ENCODE data around the gene FBXL5. TPM values are rescaled to one million over a fixed set of nuclear protein-coding genes. Genes with fewer than 3 reads are reported as not detected.

Gene FBXL5
- total and polyA plus RNA-seq, 2 of the 13 experiments (the other 11 are each of a cell fraction or from before 2014, with no cell fraction given), result 17.4 to 45.3 TPM

DNA sequence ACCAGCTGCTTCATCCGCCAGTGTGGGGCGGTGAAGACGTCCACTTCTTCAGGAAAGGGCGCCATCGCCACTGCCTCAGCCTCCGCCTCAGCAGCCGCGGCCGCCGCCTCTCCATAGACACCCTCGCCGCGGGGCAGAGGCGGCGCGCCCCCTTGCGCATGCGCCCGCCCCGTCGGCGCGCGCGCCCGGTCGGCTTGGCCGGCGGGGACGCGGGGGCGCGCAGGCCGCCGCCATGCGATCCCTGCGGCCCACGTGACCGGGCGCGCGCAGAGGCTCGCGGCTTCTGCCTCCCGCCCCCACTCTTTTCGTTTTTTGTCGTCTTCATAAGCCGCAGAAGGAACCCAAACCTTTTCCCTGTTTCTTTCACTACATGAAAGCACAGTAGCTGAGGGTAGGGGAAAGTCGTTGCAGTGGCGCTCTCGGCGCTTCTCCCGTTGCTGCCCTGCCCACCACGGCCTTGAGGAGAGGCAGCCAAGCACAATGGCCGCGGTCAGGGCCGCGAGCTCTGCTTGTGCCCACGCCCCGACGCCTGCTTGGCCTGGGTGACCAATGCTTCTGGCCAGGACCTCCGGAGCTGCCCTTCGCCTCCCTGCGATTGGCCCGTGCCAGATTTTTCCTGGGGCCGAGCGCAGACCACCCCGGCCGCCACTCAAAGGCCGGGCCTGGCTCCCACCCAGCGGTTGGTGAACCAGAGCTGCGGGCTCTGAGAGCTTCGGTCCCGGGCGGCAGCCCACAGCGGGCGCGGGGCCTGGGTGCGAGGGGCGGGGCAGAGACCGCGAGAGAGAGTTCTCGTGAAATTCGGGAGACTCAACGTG is at the start of gene FBXL5 (continued):
- TF ChIP-seq, protein P1, sequence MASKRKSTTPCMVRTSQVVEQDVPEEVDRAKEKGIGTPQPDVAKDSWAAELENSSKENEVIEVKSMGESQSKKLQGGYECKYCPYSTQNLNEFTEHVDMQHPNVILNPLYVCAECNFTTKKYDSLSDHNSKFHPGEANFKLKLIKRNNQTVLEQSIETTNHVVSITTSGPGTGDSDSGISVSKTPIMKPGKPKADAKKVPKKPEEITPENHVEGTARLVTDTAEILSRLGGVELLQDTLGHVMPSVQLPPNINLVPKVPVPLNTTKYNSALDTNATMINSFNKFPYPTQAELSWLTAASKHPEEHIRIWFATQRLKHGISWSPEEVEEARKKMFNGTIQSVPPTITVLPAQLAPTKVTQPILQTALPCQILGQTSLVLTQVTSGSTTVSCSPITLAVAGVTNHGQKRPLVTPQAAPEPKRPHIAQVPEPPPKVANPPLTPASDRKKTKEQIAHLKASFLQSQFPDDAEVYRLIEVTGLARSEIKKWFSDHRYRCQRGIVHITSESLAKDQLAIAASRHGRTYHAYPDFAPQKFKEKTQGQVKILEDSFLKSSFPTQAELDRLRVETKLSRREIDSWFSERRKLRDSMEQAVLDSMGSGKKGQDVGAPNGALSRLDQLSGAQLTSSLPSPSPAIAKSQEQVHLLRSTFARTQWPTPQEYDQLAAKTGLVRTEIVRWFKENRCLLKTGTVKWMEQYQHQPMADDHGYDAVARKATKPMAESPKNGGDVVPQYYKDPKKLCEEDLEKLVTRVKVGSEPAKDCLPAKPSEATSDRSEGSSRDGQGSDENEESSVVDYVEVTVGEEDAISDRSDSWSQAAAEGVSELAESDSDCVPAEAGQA (IDR thresholded peaks at IDR 0.05; ENCODE audit: low read depth), result peak; percentile 45; the same call in 1 of the 2 replicates
- TF ChIP-seq, protein P1 (CRISPR knock-in tag; IDR thresholded peaks at IDR 0.05; ENCODE audit: borderline replicate concordance), result no peak
- no peak for TF ChIP-seq ZNF224 (CRISPR knock-in tag; IDR thresholded peaks at IDR 0.05)
- peak; percentile 61; the same call in 1 of the 2 replicates for TF ChIP-seq ZNF343 (CRISPR knock-in tag; IDR thresholded peaks at IDR 0.05)
- TF ChIP-seq, protein P2, sequence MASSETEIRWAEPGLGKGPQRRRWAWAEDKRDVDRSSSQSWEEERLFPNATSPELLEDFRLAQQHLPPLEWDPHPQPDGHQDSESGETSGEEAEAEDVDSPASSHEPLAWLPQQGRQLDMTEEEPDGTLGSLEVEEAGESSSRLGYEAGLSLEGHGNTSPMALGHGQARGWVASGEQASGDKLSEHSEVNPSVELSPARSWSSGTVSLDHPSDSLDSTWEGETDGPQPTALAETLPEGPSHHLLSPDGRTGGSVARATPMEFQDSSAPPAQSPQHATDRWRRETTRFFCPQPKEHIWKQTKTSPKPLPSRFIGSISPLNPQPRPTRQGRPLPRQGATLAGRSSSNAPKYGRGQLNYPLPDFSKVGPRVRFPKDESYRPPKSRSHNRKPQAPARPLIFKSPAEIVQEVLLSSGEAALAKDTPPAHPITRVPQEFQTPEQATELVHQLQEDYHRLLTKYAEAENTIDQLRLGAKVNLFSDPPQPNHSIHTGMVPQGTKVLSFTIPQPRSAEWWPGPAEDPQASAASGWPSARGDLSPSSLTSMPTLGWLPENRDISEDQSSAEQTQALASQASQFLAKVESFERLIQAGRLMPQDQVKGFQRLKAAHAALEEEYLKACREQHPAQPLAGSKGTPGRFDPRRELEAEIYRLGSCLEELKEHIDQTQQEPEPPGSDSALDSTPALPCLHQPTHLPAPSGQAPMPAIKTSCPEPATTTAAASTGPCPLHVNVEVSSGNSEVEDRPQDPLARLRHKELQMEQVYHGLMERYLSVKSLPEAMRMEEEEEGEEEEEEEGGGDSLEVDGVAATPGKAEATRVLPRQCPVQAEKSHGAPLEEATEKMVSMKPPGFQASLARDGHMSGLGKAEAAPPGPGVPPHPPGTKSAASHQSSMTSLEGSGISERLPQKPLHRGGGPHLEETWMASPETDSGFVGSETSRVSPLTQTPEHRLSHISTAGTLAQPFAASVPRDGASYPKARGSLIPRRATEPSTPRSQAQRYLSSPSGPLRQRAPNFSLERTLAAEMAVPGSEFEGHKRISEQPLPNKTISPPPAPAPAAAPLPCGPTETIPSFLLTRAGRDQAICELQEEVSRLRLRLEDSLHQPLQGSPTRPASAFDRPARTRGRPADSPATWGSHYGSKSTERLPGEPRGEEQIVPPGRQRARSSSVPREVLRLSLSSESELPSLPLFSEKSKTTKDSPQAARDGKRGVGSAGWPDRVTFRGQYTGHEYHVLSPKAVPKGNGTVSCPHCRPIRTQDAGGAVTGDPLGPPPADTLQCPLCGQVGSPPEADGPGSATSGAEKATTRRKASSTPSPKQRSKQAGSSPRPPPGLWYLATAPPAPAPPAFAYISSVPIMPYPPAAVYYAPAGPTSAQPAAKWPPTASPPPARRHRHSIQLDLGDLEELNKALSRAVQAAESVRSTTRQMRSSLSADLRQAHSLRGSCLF (CRISPR knock-in tag; IDR thresholded peaks at IDR 0.05; ENCODE audit: borderline replicate concordance), result no peak
- TF ChIP-seq KDM4B (CRISPR knock-in tag; IDR thresholded peaks at IDR 0.05), result peak; percentile 78; the same call in 1 of the 2 replicates
- TF ChIP-seq, protein P3, sequence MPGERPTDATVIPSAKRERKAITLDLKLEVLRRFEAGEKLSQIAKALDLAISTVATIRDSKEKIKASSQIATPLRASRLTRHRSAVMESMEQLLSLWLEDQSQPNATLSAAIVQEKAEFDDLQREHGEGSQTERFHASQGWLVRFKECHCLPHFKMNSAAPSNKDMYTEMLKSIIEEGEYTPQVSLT (CRISPR knock-in tag; IDR thresholded peaks at IDR 0.05; ENCODE audit: borderline replicate concordance, low read depth), result no peak
- TF ChIP-seq SRSF9 (IDR thresholded peaks at IDR 0.05; ENCODE audit: borderline replicate concordance, insufficient read depth, low read depth, low read length, poor library complexity, severe bottlenecking), result no peak
- 0 out of 2 replicates have a peak, but pooled peaks have one; percentile 11 for TF ChIP-seq ZNF329 (CRISPR knock-in tag; IDR thresholded peaks at IDR 0.05; ENCODE audit: low read depth)
- no peak for TF ChIP-seq FOXJ3 (CRISPR knock-in tag; IDR thresholded peaks at IDR 0.05; ENCODE audit: borderline replicate concordance)
- no peak for TF ChIP-seq MLLT10 (CRISPR knock-in tag; IDR thresholded peaks at IDR 0.05)
- no peak for TF ChIP-seq FOSL2 (CRISPR knock-in tag; IDR thresholded peaks at IDR 0.05)
- no peak; the same call in none of the 2 replicates for TF ChIP-seq ZNF256 (CRISPR knock-in tag; conservative IDR thresholded peaks at IDR 0.05)
- TF ChIP-seq, protein P4, sequence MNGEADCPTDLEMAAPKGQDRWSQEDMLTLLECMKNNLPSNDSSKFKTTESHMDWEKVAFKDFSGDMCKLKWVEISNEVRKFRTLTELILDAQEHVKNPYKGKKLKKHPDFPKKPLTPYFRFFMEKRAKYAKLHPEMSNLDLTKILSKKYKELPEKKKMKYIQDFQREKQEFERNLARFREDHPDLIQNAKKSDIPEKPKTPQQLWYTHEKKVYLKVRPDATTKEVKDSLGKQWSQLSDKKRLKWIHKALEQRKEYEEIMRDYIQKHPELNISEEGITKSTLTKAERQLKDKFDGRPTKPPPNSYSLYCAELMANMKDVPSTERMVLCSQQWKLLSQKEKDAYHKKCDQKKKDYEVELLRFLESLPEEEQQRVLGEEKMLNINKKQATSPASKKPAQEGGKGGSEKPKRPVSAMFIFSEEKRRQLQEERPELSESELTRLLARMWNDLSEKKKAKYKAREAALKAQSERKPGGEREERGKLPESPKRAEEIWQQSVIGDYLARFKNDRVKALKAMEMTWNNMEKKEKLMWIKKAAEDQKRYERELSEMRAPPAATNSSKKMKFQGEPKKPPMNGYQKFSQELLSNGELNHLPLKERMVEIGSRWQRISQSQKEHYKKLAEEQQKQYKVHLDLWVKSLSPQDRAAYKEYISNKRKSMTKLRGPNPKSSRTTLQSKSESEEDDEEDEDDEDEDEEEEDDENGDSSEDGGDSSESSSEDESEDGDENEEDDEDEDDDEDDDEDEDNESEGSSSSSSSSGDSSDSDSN (CRISPR knock-in tag; IDR thresholded peaks at IDR 0.05), result no peak; the same call in none of the 2 replicates
